Measurements from ENCODE around the gene KIAA1328.

DNA sequence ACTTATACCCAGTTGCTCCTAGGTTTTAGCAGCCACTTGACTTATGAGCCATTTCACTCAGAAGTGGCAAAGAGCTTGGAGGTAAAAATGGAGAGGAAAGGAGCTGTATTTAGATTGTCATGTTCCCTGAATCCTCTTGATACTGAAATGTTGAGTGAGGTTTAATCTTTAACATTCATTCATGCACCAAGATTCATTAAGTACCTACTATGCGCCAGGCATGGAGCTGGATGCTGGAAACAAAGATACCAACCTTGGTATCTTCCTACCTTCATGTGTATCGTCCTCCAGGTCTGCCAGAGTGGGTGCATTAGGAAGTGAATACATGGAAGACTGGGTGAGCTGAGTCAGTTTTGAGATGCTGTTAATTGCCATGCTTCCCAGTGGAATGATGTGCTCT, 23.8 kb upstream of the KIAA1328 start:
- TF ChIP-seq, protein P1, sequence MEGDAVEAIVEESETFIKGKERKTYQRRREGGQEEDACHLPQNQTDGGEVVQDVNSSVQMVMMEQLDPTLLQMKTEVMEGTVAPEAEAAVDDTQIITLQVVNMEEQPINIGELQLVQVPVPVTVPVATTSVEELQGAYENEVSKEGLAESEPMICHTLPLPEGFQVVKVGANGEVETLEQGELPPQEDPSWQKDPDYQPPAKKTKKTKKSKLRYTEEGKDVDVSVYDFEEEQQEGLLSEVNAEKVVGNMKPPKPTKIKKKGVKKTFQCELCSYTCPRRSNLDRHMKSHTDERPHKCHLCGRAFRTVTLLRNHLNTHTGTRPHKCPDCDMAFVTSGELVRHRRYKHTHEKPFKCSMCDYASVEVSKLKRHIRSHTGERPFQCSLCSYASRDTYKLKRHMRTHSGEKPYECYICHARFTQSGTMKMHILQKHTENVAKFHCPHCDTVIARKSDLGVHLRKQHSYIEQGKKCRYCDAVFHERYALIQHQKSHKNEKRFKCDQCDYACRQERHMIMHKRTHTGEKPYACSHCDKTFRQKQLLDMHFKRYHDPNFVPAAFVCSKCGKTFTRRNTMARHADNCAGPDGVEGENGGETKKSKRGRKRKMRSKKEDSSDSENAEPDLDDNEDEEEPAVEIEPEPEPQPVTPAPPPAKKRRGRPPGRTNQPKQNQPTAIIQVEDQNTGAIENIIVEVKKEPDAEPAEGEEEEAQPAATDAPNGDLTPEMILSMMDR (conservative IDR thresholded peaks at IDR 0.05 in 1 of 2, IDR thresholded peaks at IDR 0.05 in 1 of 2; ENCODE audit: extremely low read depth in 1 of 2, insufficient read depth in 1 of 2, low read depth in 1 of 2, low read length in 2 of 2): no peak
- TF ChIP-seq EZH2 (IDR thresholded peaks at IDR 0.05; ENCODE audit: borderline replicate concordance, low read length): no peak

All from mammary epithelial cell (primary cell).